GM12878 (cell line): Measurements from ENCODE around the gene BRSK2.

Experiments used
- EGR1 ChIP-seq, 2 experiments: IDR thresholded peaks; 1 replicate in 1 of 2; 2 replicates in 1 of 2; pipeline ENCODE4 v1.6.1; 2011 to 2012; ENCODE audit warnings: low read depth in 2 of 2, low read length in 2 of 2, borderline replicate concordance in 1 of 2, mild to moderate bottlenecking in 1 of 2, moderate library complexity in 1 of 2
- HDAC6 ChIP-seq: fragments of 200-600 bp; sonication (generic); IDR thresholded peaks from one replicate; pipeline ENCODE4 v1.8.0; 2017; ENCODE audit warnings: antibody characterized with exemption; ENCODE audit not compliant: unreplicated experiment
- SP1 ChIP-seq: IDR thresholded peaks from one replicate; pipeline ENCODE4 v1.6.1; 2011; ENCODE audit warnings: low read depth, low read length
- TCF7 ChIP-seq: IDR thresholded peaks from 2 replicates; pipeline ENCODE4 v1.6.1; 2014; ENCODE audit warnings: antibody characterized with exemption, borderline replicate concordance

DNA sequence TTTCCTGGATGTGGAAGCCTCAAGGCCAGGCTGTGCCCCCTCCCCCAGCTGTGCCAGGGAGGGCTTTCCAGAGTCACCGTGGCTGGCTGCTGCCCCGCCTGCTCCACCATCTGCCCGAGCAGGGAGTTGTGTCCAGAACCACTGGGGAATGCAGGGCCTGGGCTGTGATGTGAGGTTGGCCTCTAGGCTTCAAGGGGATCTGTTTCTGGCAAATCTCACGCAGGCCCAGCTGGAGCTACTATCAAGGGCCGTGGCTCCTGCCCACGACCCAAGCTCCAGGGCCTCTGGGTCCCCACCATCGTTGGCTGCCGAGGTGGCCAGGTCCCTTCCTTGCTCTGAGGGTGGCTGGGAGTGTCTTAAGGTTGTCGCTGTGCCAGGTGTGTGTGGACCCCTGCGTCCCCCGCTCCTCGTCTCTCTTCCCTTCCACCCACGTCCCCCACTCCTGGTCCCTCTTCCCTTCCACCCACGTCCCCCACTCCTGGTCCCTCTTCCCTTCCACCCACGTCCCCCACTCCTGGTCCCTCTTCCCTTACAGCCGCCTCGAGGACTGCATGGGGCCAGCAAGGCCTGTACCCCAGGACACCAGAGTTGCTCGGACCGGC is 6.1 kb downstream of the BRSK2 start:
- no peak for TF ChIP-seq HDAC6
- no peak for TF ChIP-seq EGR1 (IDR thresholded peaks at IDR 0.05; ENCODE audit: borderline replicate concordance in 1 of 2, low read depth in 2 of 2, low read length in 2 of 2)
- no peak for TF ChIP-seq TCF7
- TF ChIP-seq SP1, result no peak
